ENCODE measurements around the gene TLE6. TPM values are rescaled to one million over a fixed set of nuclear protein-coding genes. Genes with fewer than 3 reads are reported as not detected.
"Not testable (repeated sequence)": the region's sequence is repeated elsewhere in the genome, so short reads cannot be mapped to it uniquely, and the experiment has no call there.

The TLE6 gene
- total RNA-seq, 1 donor from 2014 or later, result 0.82 TPM

DNA sequence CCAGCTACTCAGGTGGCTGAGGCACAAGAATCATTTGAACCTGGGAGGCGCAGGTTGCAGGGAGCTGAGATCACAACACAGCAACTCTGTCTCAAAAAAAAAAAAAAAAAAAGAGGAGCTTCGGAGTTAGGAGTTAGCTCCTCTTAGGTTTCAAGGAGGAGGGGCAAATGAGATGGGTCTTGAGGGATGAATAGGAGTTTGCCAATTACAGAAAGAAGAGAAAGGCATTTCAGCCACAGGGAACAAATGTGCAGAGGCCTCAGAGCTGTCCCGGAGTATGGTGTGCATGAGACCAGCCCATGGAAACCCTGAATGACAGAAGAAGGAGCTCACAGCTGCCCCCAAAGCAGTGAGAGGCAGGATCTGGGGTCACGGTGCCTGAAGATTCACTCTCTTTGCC, 27.2 kb downstream of the TLE6 start:
- no peak for DNase-seq

DNA sequence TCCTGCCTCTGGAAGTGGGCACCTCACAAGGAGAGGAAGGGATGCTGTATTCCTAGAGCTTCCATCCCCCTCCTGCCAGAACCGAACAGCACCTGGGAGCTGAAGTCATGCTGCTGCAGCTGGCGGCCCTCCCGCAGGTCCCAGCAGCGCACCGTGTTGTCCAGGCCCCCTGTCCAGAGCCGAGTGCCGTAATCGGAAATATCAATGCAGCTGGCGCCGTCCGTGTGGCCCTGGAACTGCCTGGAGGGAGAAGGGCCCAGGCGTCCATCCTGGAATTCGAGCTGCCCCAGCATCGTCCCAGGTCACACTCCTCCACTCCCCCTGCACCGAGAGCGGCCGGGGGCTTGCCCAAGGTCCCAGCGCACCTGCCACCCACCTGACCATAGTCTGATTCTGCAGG, 28.0 kb downstream of the TLE6 start:
- DNase-seq, result no peak

DNA sequence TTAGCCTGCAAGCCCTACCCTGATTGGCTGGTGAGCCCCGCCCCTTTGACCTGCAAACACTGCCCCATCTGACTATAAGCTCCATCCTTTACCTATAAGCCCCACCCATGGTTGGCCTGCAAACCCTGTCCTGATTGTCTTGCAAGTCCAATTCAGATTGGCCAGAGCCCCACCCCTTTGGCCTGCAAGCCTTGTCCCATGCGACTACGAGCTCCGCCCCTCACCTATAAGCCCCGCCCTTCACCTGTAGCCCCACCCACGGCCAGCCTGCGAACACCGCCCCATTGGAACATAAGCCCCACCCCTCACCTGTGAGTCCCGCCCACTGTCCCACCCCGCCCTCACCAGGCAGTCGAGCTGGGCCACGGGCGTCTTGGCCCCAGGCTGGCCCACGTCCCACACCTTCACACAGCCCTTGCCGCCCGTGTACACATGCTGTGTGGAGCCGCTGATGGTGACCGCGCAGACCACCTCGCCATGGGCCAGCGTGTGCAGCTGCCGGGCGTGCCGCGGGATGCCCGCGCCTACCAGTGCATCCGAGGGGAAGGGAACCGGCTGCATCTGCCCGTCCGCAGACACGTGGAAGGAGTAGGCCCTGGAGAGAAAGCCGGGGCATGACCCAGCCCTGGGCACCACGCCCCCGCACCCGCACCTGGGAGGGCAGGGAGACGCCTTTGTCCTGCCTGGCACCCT, 28.9 kb downstream of the TLE6 start:
- DNase-seq, result no peak

DNA sequence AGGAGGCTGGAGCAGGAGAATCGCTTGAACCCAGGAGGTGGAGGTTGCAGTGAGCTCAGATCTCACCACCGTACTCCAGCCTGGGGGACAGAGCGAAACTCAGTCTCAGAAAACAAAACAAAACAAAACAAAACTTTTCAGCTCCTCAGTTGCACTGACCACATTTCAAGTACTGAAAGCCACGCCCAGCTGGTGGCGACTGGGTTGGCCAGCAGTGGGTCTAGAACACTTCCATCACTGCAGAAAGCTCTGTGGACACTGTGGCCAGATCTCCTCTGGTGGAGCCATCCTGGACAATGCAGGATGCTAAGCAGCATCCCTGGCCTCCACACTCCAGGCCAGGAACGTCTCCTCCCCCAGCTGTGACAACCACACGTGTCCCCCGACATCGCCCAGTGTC, 30.6 kb downstream of the TLE6 start:
- no peak for DNase-seq

DNA sequence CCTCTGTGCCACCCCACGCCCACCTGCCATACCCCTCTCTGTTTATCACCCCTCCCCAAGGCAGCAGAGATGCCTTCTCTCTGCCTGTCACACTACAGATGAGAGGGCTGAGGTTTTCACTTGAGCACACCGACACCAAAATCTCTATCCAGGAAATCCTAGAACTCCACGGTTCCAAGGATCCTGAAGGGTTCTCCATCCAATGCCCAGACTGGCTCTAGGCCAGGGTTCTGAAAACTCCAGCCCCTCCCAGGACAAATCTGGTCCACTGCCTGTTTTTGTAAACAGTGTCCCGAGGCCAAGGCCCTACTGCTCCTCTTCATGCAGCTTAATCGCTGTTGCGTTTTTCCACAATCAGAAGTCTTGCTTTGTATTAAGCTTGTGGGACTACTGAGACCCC, 31.6 kb downstream of the TLE6 start:
- DNase-seq, result no peak

DNA sequence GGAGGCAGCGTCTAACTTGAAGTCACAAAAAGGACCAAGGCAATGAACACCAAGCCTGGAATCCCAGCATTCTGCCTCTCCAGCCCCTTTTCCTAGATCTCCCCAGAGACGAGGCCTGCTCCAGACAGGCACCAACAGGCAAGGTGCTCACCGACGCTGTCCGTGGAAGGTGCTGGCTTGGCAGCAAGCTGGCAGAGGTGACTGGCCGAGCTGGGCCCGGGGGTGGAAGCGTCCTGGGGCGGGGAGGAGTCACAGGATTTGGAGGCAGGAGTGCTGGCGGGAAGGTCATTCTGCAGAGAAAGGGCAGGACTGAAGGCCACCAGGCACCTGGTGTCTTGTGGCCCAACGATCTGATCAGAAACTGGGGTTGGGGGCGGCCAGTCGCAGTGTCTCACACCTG, 33.5 kb downstream of the TLE6 start:
- DNase-seq, result no peak

DNA sequence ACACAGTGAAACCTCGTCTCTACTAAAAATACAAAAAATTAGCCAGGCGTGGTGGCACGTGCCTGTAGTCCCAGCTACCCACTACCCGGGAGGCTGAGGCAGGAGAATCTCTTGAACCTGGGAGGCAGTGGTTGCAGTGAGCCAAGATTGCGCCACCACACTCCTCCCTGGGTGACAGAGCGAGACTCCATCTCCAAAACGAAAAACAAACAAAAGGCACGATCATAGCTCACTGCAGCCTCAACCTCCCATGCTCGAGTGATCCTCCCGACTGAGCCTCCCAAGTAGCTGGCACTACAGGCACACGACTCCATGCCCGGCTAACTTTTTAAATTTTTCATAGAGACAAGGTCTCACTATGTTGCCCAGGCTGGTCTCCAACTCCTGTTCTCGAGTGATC, 34.7 kb downstream of the TLE6 start:
- not testable (repeated sequence) for DNase-seq

DNA sequence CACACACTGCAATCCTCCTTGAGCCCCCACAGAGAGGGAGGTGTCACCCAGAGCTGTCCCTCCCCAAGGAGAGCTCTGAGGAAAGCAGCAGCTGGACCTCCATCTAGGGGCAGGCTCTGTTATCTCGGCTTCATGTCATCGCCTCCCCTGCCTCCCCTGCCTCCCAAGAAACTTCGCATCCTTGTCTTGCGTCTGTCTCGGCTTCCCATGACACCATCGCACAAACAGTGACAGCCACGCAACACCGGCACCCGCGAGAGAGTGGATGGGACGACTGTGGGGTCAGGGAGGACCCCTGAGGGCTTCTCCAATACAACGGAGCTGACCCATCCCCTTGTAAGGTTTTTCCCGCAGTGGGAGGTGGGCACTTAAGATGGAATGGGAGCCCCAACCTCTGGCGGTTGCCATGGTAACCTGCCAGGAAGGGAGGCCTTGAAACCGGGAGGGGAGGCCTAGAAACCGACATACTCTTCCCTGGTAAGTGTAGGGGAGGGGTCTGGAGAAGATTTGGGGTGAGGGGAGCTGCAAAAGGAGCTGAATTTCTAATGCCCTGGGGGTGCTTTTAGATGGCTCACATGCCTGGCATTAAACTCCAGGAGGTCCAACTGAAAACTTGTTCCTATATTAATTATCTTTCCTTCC, 35.4 kb downstream of the TLE6 start:
- DNase-seq, result no peak

DNA sequence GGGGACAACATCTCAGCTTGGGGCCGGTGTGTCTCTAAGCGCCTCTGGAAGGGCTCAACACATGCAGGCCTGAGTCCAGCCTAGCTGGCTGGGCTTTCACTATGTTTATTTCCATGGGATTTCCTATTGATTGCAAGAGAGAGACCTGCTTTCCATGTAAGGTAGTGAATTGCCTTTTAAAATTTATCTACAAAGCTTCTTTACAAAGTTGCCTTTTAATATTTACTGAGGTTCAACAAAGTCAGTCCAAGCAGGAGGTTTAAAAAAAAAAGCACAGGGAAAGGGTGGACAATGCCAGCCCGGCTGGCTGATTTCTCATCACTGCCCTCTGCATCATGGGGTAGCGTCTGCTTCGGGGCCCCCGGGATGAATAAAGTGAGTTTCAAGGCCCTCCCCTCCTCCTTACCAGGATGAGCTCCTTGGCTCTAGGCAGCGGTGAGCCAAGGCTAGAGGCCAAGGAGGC, 35.9 kb downstream of the TLE6 start:
- DNase-seq, result no peak

DNA sequence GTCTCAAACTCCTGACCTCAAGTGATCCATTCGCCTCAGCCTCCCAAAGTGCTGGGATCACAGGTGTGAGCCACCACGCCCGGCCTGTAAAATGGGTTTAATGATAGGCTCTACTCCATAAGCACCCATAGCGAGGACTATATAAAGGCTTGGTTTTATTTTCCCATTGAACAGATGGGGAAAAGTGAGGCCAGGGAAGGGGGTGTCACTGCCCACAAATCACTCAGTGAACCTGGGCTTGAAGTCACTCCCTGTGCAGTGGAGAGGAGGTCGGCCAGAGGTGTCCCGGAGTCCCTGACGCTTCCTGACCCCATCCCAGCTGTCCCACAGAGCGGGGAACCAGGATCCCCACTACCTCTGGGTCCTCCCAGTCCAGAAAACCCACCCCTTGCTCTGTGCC, 36.8 kb downstream of the TLE6 start:
- no peak for DNase-seq

DNA sequence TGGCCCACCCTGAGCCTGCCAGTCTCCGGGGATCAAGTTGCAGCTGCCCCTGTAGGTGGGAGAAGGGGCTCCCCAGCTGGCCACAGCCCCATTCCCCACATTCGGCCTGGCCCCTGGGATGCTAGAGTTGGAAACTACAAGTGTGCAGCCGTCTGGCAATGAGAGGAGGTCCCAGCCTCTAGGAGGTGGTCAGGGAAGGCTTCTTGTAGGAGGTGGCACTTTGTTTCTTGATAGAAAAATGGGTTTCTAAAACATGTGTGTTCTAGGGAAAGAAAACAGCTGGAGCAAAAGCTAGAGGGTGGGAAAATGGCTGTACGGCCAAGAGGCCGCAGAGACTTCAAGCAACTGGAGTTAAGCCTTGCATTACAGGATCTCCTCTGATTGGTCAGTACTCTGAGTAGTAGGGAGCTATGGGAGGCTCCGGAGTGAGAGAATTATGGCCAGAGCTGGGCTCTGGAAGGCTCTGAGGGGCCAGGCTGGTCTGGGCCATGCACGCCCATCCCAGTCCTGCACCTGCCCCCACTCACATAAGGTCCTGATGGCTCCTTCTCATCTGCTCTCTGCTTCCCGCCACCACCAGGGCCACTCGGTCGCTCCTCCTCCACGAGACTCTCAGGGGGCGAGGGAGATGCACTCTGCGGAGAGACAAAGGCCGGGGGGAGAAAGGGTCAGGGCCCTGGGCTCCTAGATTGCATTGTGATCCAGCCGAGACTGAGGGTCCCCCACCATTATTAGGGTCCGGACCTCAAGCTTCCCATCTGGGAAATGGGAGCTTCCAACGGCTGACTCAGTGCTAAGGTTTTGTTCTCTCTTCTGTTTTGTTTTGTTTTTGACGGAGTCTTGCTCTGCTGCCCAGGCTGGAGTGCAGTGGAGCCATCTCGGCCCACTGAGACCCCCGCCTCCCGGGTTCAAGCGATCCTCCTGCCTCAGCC, 38.0 kb downstream of the TLE6 start:
- no peak for DNase-seq

DNA sequence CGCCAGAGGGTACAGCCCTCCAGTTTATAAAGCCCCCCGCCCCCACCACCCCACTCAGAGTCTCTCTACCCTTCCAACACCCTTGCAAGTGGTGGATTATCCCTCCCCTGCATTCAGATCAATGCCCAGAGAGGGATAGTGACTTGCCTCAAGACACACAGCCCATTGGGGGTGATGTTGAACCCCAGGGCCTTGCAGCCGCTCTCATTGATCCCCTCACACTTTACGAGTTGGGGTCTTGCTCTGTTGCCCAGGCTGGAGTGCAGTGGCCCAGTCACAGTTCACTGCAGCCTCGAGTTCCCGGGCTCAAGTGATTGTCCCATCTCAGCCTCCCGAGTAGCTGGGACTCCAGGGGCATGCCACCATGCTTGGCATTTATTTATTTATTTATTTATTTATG, 40.6 kb downstream of the TLE6 start:
- DNase-seq, result no peak

DNA sequence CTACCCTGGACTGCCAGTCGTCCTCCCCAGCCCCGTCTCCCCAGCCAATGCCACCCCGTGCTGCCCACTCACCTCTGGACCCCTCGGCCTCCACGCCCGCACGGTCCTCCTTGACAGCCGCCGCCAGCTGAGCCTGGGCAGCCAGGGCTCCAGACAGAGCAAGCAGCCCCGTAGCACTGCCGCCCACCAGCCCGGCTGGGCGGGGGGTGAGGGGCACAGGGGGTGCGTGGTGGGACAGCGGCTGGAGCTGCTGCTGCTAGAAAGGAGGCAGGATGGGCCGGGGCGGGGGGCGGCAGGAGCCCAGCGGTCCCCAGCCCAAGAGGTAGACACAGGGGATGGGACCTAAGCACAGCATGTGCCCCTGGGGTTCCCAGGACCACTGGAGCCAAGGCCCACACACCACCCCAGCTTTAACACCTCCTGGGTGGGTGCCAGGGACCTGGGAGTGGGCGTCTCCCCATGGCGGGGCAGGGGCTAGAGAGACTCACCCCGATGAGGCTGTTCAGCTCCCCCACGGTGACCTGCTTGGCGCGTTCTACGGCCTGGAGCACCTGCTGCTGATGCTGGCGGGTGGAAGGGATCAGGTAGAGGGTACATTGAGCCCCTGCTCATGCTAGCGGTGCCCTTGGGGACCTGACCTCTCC, 42.0 kb downstream of the TLE6 start:
- DNase-seq, result no peak

DNA sequence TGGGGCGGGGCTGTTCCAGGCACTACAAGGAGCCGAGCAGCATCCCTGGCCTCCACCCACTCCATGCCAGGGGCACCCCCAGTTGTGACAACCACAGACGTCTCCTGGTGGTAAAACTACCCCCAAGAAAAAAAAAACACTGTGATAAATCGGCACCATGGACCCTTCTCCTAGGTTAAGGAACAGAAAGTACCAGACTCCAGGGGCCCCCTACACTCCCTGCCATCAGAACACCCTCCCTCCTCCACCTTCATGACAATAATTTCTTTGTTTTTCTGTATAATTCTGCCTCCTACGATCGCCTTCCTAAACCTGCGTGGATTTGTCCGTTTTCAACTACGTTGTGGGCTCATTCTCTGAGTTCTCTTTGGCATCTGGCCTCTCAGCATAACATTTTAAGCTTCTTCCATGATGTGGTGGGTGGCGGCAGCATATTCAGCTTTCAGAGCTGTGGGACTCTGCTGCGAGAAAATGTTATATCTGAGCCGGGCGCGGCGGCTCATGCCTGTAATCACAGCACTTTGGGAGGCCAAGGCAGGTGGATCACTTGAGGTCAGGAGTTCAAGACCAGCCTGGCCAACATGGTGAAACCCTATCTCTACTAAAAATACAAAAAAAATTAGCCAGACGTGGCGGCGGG, 43.1 kb downstream of the TLE6 start:
- no peak for DNase-seq

DNA sequence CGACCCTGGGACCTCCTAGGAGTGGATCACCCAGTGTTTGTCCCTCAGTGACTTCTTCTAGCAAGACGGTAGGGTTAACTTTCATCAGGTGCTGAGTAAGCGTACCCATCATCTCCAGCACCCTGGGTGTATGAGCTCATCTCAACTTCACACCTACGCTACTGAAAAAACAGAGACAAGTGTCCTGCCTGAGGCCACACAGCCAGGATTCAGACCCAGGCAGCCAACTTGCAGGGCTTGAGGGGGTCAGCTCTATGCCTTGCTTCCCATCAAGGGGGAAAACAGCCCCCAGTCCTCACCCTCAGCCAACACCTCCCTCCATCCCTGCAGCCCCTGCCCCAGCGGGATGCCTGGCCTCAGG, 47.1 kb downstream of the TLE6 start:
- no peak for DNase-seq

DNA sequence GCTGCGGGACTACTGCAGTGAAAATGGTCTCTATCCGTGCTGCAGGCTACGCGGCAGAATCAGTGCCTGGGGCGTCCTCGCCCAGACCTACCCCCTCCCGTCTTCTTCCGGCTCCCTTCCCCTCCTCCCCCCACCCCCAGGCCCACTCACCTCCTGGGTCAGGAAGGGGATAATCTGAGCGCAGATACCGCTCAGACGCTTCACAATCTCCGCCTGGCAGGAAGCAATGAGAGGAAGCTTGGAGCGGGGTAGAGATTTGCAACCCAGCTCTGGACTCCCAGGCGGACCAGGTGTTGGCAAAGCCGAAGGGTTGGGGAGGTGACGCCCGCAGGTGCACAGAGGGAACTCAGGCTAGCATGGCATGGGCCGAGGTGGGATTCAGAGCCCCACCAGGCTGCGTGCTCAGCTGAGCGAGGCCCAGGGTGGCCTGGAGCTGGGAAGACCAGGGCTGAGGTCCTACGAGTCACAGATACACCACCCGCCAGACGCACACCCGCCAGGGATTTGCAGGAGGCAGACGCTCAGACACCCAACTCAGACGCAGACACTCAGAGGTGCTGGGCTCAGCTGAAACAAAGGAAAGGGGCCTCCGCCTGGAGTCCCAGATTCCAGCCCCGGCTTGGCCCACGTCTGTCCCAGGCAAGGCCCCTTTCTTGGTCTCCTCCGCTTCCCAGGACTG, 47.6 kb downstream of the TLE6 start:
- DNase-seq, result no peak

DNA sequence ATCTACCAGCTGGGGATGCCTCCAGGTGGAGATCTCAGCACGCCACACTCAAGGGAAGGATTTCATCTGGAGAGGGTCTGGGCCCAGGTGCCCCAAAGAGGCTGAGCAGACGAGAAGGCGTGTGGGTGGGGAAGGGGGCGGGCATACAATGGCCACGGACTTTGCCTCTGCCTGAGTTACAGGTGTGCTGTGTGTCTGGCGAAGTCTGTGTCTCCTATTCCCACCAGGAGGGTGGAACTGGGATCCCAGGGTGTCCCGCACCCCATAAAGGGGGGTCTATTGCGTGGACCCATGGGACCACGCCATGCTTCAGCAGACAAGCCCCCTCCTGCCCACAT, 48.2 kb downstream of the TLE6 start:
- DNase-seq, result no peak

DNA sequence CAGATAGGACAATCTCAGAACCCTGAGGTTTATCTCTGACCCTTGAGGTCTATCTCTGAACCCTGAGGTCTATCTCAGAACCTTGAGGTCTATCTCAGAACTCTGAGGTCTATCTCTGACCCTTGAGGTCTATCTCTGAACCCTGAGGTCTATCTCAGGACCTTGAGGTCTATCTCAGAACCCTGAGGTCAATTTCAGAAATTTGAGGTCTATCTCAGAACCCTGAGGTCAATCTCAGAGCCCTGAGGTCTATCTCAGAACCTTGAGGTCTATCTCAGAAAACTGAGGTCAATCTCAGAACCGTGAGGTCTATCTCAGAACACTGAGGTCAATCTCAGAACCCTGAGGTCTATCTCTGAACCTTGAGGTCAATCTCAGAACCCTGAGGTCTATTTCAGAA, 49.4 kb downstream of the TLE6 start:
- no peak for DNase-seq

DNA sequence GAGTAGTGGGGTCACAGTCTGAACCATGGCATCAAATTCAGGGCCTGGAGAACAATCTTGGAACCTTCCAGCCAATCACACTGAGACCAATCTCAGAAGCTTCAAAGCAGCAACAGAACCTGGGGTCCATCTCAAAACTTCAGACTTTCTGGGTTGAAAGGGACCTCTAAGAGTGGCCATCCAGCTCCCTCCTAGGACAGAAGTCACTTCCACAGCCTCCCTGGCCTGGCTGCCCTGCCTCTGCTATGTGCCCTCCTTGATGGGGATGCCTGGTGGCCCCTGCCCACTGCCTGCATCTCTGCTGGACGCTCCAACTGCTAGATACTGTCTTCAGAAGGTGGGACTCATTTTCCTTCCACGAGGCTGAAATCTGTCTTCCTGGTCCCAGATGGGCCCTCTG, 49.9 kb downstream of the TLE6 start:
- no peak for DNase-seq

DNA sequence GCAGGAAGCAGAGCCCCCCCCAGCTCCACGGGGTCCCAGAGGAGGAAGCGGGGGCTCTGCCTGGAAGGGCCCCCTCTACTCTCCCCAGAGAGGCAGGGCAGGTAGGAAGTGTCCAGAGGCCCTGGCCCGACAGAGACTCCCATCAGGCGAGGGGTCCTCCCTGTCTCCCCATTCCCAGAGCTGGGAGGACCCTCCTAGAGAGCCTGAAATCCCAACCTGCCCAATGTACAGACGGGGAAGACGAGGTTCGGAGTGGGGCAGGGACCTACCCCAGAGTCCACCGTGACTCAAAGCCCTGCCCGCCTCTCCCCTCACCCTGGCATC, 50.6 kb downstream of the TLE6 start:
- no peak for DNase-seq

DNA sequence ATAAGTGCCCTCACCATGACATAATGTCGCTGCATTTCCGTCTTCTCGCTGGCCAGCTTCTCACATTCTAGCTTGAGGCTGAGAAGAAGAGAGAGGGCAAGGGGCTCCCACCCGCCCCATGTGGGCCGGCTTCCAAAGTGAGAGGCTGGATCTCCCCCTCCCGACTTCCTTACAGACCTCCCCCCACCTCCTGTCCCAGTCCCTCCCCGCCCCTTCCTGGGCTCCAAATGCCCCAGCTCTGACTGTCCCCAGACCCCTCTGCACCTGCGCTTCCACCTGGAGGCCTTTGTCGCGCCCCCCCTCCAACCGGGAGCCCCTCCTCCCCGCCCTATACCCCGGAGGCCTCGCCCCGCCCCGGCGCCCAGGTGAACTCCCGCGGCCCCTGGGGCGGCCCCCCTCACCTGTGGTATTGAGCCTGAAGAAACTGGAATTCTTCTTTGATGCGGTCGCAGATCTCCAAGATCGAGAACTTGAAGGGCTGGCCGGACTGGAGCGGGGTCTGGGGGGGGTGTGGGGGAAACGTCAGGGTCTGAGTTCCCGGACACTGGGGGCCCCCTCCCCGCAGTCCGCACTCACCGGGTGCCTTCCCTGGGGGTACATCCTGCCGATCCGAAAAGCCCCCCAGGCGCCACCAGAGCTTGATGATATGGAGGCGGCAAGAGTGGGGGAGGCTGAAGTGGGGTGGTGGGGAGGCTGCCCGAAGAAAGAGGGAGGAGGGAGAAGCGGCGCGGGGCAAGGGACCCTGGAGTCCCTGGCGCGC, 51.1 kb downstream of the TLE6 start:
- DNase-seq, result peak; percentile 43

Data from tongue (tissue), 2 donors.